ENCODE data around the gene ZC3H10. TPM values are rescaled to one million over a fixed set of nuclear protein-coding genes. Genes with fewer than 3 reads are reported as not detected.

Gene ZC3H10
- total and polyA plus RNA-seq, 2 donors (not counting 3 experiments of a cell fraction or from before 2014, with no cell fraction given), result 2.6 to 10.1 TPM

GRCh38 chr12:56087220-56087619, 30.8 kb upstream of the ZC3H10 start:
- BruUV-seq (replicated peaks), result no TSS peak
- POLR2A ChIA-PET, result no interaction called here
- CTCF ChIA-PET, result interaction anchor here (2.6 kb wide), 1 partner anchor 8 kb away, joined by 11 read pairs; no protein-coding TSS in a partner anchor

More at GRCh38 chr12:56087220-56087619, 30.8 kb upstream of the ZC3H10 start:
- Histone ChIP-seq H3K4me3 (replicated peaks in 1 of 3; ENCODE audit: insufficient read depth in 1 of 3, low read depth in 1 of 3, low read length in 3 of 3) (no peak overlapping the region), H4K20me1 (replicated peaks; ENCODE audit: control insufficient read depth, extremely low read depth, insufficient read depth, low read length) (no peaks in the 10 kb centered on the region), H3K4me1 (ENCODE audit: control insufficient read depth, extremely low read depth, insufficient read depth, low read length) (peaks cover 13% of the 10 kb centered on the region), H3K4me2 (ENCODE audit: insufficient read depth, low read length) (no peak overlapping the region), H3K9me1 (replicated peaks; ENCODE audit: control insufficient read depth, extremely low read depth, insufficient read depth, low read length) (no peaks in the 10 kb centered on the region), H3K36me3 (ENCODE audit: control insufficient read depth in 2 of 2, extremely low read depth in 1 of 2, insufficient read depth in 2 of 2, low read length in 2 of 2) (no peaks in the 10 kb centered on the region), H3K79me2 (ENCODE audit: control insufficient read depth, insufficient read depth, low read length) (no peaks in the 10 kb centered on the region), H3K27ac (ENCODE audit: insufficient read depth, low read depth, low read length) (no peak overlapping the region), H3K9ac (replicated peaks; ENCODE audit: extremely low read depth, insufficient read depth, low read length) (no peak overlapping the region), H2AFZ (ENCODE audit: low read depth, low read length) (no peak overlapping the region), H3K9me3 (replicated peaks; ENCODE audit: control insufficient read depth, insufficient read depth, low read length) (no peaks in the 10 kb centered on the region), H3K27me3 (ENCODE audit: control insufficient read depth in 2 of 2, insufficient read depth in 2 of 2, low read length in 2 of 2) (peaks cover 3% of the 10 kb centered on the region in 2 experiments)
- TF ChIP-seq FOS (IDR thresholded peaks at IDR 0.05; ENCODE audit: borderline replicate concordance, insufficient read depth, low read length) (no peak), MYC (IDR thresholded peaks at IDR 0.05; ENCODE audit: low read depth, low read length) (no peak), JUN (IDR thresholded peaks at IDR 0.05; ENCODE audit: borderline replicate concordance, insufficient read depth, insufficient read length, low read depth) (no peak), GATA2 (IDR thresholded peaks at IDR 0.05; ENCODE audit: insufficient read depth, insufficient read length, low read depth, low read length) (no peak), POLR2A (IDR thresholded peaks at IDR 0.05; ENCODE audit: low read depth, low read length) (no peak), MAX (IDR thresholded peaks at IDR 0.05; ENCODE audit: insufficient read depth, insufficient read length) (no peak), EZH2 (IDR thresholded peaks at IDR 0.05; ENCODE audit: borderline replicate concordance, low read depth, low read length, severe bottlenecking) (no peak), POLR2AphosphoS5 (IDR thresholded peaks at IDR 0.05; ENCODE audit: insufficient read depth, low read depth, low read length) (no peak)
- TF ChIP-seq, protein P1, sequence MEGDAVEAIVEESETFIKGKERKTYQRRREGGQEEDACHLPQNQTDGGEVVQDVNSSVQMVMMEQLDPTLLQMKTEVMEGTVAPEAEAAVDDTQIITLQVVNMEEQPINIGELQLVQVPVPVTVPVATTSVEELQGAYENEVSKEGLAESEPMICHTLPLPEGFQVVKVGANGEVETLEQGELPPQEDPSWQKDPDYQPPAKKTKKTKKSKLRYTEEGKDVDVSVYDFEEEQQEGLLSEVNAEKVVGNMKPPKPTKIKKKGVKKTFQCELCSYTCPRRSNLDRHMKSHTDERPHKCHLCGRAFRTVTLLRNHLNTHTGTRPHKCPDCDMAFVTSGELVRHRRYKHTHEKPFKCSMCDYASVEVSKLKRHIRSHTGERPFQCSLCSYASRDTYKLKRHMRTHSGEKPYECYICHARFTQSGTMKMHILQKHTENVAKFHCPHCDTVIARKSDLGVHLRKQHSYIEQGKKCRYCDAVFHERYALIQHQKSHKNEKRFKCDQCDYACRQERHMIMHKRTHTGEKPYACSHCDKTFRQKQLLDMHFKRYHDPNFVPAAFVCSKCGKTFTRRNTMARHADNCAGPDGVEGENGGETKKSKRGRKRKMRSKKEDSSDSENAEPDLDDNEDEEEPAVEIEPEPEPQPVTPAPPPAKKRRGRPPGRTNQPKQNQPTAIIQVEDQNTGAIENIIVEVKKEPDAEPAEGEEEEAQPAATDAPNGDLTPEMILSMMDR (IDR thresholded peaks at IDR 0.05; ENCODE audit: extremely low read depth in 1 of 2, insufficient read depth in 1 of 2, low read depth in 1 of 2, low read length in 2 of 2), result no peak
- dilution Hi-C loops (cut with MboI; ENCODE audit: extremely low pct_ligation_motif_present, low sequenced_read_pairs) (no loop called here), intact Hi-C loops (cut with micrococcal nuclease) (no loop called here)
- DNase-seq (ENCODE audit: low read depth, low spot score) (no peak), FAIRE-seq (no peak)

Measured in endothelial cell of umbilical vein (primary cell).